ENCODE data around the gene CDKN2AIP.
"Not testable (repeated sequence)": the region's sequence is repeated elsewhere in the genome, so short reads cannot be mapped to it uniquely, and the experiment has no call there.

The CDKN2AIP gene

GRCh38 chr4:183416879-183417755, 27.3 kb upstream of the CDKN2AIP start:
- no peak for DNase-seq

- no peak for DNase-seq
Measured at GRCh38 chr4:183422962-183423631, 21.3 kb upstream of the CDKN2AIP start.

- DNase-seq = no peak
Measured at GRCh38 chr4:183424109-183424744, 20.2 kb upstream of the CDKN2AIP start.

GRCh38 chr4:183426507-183426906, 17.9 kb upstream of the CDKN2AIP start:
- DNase-seq = no peak

- no peak for DNase-seq
Measured at GRCh38 chr4:183429489-183429888, 14.9 kb upstream of the CDKN2AIP start.

GRCh38 chr4:183430317-183430993, 14.0 kb upstream of the CDKN2AIP start:
- DNase-seq = peak; percentile 42

GRCh38 chr4:183430994-183431347, 13.5 kb upstream of the CDKN2AIP start:
- DNase-seq = no peak

- no peak for DNase-seq
Measured at GRCh38 chr4:183431614-183432013, 12.8 kb upstream of the CDKN2AIP start.

- not testable (repeated sequence) for DNase-seq
Measured at GRCh38 chr4:183433183-183433582, 11.3 kb upstream of the CDKN2AIP start.

GRCh38 chr4:183434264-183434663, 10.2 kb upstream of the CDKN2AIP start:
- DNase-seq = no peak

- no peak for DNase-seq
Measured at GRCh38 chr4:183434666-183435190, 9.7 kb upstream of the CDKN2AIP start.

- DNase-seq = no peak
Measured at GRCh38 chr4:183435803-183436202, 8.6 kb upstream of the CDKN2AIP start.

GRCh38 chr4:183436417-183436816, 8.0 kb upstream of the CDKN2AIP start:
- no peak for DNase-seq

- no peak for DNase-seq
Measured at GRCh38 chr4:183437452-183437851, 7.0 kb upstream of the CDKN2AIP start.

- DNase-seq = no peak
Measured at GRCh38 chr4:183438458-183439113, 5.8 kb upstream of the CDKN2AIP start.

- DNase-seq = no peak
Measured at GRCh38 chr4:183441276-183441675, 3.2 kb upstream of the CDKN2AIP start.

GRCh38 chr4:183443655-183444213, 702 bp upstream of the CDKN2AIP start:
- DNase-seq = no peak

GRCh38 chr4:183445097-183445428, 627 bp downstream of the CDKN2AIP start:
- no peak for DNase-seq

GRCh38 chr4:183447646-183448045, 3.2 kb downstream of the CDKN2AIP start:
- DNase-seq = peak; percentile 37

- DNase-seq = no peak
Measured at GRCh38 chr4:183448436-183448835, 4.0 kb downstream of the CDKN2AIP start.

GRCh38 chr4:183449193-183449882, 4.9 kb downstream of the CDKN2AIP start:
- DNase-seq = no peak

- no peak for DNase-seq
Measured at GRCh38 chr4:183450108-183450507, 5.7 kb downstream of the CDKN2AIP start.

Measured in CD4-positive, alpha-beta T cell treated with Interleukin-17A for 1 hour (primary cell).